H9 (cell line): ENCODE data around the gene ZNF652. TPM values are rescaled to one million over a fixed set of nuclear protein-coding genes. Genes with fewer than 3 reads are reported as not detected.

ENCODE experiments used
- DNase-seq: peaks from one replicate; pipeline ENCODE4 v3.0.0-alpha.2; 2017
- H2AFZ ChIP-seq: one replicate; pipeline ENCODE4 v1.6.1; 2013; ENCODE audit warnings: mild to moderate bottlenecking, low read length, control low read depth, moderate library complexity
- H2AK5ac ChIP-seq: 2 replicates; pipeline ENCODE4 v1.6.1; 2013; ENCODE audit warnings: low read length, control low read depth, mixed read lengths; ENCODE audit not compliant: insufficient read length
- H2BK120ac ChIP-seq: one replicate; pipeline ENCODE4 v1.6.1; 2013; ENCODE audit warnings: low read depth, mild to moderate bottlenecking, low read length, control low read depth, inconsistent platforms; ENCODE audit not compliant: poor library complexity, severe bottlenecking
- H2BK12ac ChIP-seq: 2 replicates; pipeline ENCODE4 v1.6.1; 2013; ENCODE audit warnings: low read length, control low read depth, mixed read lengths, low read depth; ENCODE audit not compliant: insufficient read length
- H2BK15ac ChIP-seq: 2 replicates; pipeline ENCODE4 v1.6.1; 2013; ENCODE audit warnings: low read depth, low read length, control low read depth
- H2BK20ac ChIP-seq: one replicate; pipeline ENCODE4 v1.6.1; 2013; ENCODE audit warnings: low read depth, mild to moderate bottlenecking, low read length, control low read depth, inconsistent platforms; ENCODE audit not compliant: poor library complexity, severe bottlenecking
- H2BK5ac ChIP-seq: 2 replicates; pipeline ENCODE4 v1.6.1; 2013; ENCODE audit warnings: low read length, control low read depth, mixed read lengths; ENCODE audit not compliant: insufficient read length
- H3K14ac ChIP-seq: 2 replicates; pipeline ENCODE4 v1.6.1; 2013; ENCODE audit warnings: low read length, control low read depth; ENCODE audit not compliant: insufficient read depth
- H3K18ac ChIP-seq: 2 replicates; pipeline ENCODE4 v1.6.1; 2013; ENCODE audit warnings: low read depth, mild to moderate bottlenecking, mixed read lengths, low read length, control low read depth; ENCODE audit not compliant: insufficient read length
- H3K23ac ChIP-seq: 2 replicates; pipeline ENCODE4 v1.6.1; 2013; ENCODE audit warnings: low read length, control low read depth, mixed read lengths, low read depth; ENCODE audit not compliant: insufficient read length
- H3K23me2 ChIP-seq: 2 replicates; pipeline ENCODE4 v1.6.1; 2013; ENCODE audit warnings: low read depth, mild to moderate bottlenecking, mixed read lengths, low read length, control low read depth; ENCODE audit not compliant: insufficient read length, poor library complexity, severe bottlenecking
- H3K27ac ChIP-seq: 2 replicates; pipeline ENCODE4 v1.5.1; 2013; ENCODE audit warnings: low read length, control low read depth, mixed read lengths, low read depth; ENCODE audit not compliant: insufficient read length
- H3K27me3 ChIP-seq: 2 replicates; pipeline ENCODE4 v1.6.1; 2013; ENCODE audit warnings: low read length, control low read depth, inconsistent platforms; ENCODE audit not compliant: insufficient read depth
- H3K4ac ChIP-seq: 2 replicates; pipeline ENCODE4 v1.6.1; 2013; ENCODE audit warnings: low read depth, mild to moderate bottlenecking, control low read depth, inconsistent platforms, low read length, moderate library complexity
- H3K4me1 ChIP-seq: 2 replicates; pipeline ENCODE4 v1.6.1; 2013; ENCODE audit warnings: low read length, control low read depth, inconsistent platforms; ENCODE audit not compliant: insufficient read depth
- H3K4me2 ChIP-seq: 2 replicates; pipeline ENCODE4 v1.6.1; 2013; ENCODE audit warnings: low read length, control low read depth, mixed read lengths; ENCODE audit not compliant: insufficient read length, insufficient read depth
- H3K56ac ChIP-seq: 2 replicates; pipeline ENCODE4 v1.6.1; 2013; ENCODE audit warnings: low read depth, mild to moderate bottlenecking, mixed read lengths, low read length, control low read depth; ENCODE audit not compliant: insufficient read length
- H3K79me1 ChIP-seq: 2 replicates; pipeline ENCODE4 v1.6.1; 2013; ENCODE audit warnings: low read depth, mild to moderate bottlenecking, moderate library complexity, low read length, control low read depth, inconsistent platforms; ENCODE audit not compliant: insufficient read depth, poor library complexity, severe bottlenecking
- H3K79me2 ChIP-seq: 2 replicates; pipeline ENCODE4 v1.6.1; 2013; ENCODE audit warnings: low read length, control low read depth, inconsistent platforms; ENCODE audit not compliant: insufficient read depth
- H3K9ac ChIP-seq: 2 replicates; pipeline ENCODE4 v1.6.1; 2013; ENCODE audit warnings: low read length, control low read depth, mixed read lengths; ENCODE audit not compliant: insufficient read length; ENCODE audit errors: extremely low read depth
- H3K9me3 ChIP-seq: one replicate; pipeline ENCODE4 v1.6.1; 2013; ENCODE audit warnings: low read depth, low read length, inconsistent platforms; ENCODE audit not compliant: control insufficient read depth
- H3T11ph ChIP-seq: one replicate; pipeline ENCODE4 v1.6.1; 2013; ENCODE audit warnings: mild to moderate bottlenecking, low read length, control low read depth, inconsistent platforms
- H4K20me1 ChIP-seq: one replicate; pipeline ENCODE4 v1.6.1; 2013; ENCODE audit not compliant: control insufficient read depth, insufficient read length, insufficient read depth
- H4K5ac ChIP-seq: 2 replicates; pipeline ENCODE4 v1.6.1; 2013; ENCODE audit warnings: low read depth, mild to moderate bottlenecking, mixed read lengths, low read length, control low read depth; ENCODE audit not compliant: insufficient read length
- H4K8ac ChIP-seq: replicated peaks from 2 replicates; pipeline ENCODE4 v1.6.1; 2013; ENCODE audit warnings: low read length, control low read depth, mixed read lengths, low read depth; ENCODE audit not compliant: insufficient read length
- H4K91ac ChIP-seq: 2 replicates; pipeline ENCODE4 v1.6.1; 2013; ENCODE audit warnings: low read depth, mild to moderate bottlenecking, moderate library complexity, mixed read lengths, low read length, control low read depth; ENCODE audit not compliant: insufficient read length
- H3K27ac Mint-ChIP-seq, 3 experiments: 2 replicates in 2 of 3; 3 replicates in 1 of 3; pipeline ENCODE4 v1.8.0; 2020 to 2021; ENCODE audit warnings: mixed read lengths in 3 of 3, mild to moderate bottlenecking in 1 of 3, moderate library complexity in 1 of 3
- H3K27me3 Mint-ChIP-seq: 2 replicates; pipeline ENCODE4 v1.8.0; 2021; ENCODE audit warnings: low read depth, mild to moderate bottlenecking, moderate library complexity, mixed read lengths
- H3K36me3 Mint-ChIP-seq, 3 experiments: 2 replicates in 2 of 3; 3 replicates in 1 of 3; pipeline ENCODE4 v1.8.0; 2020 to 2021; ENCODE audit warnings: low read depth in 3 of 3, mixed read lengths in 3 of 3; ENCODE audit not compliant: insufficient read depth in 1 of 3
- H3K4me1 Mint-ChIP-seq, 2 experiments: 2 replicates each; pipeline ENCODE4 v1.8.0; 2020; ENCODE audit warnings: mixed read lengths in 2 of 2
- H3K4me3 Mint-ChIP-seq, 2 experiments: 2 replicates in 1 of 2; 3 replicates in 1 of 2; pipeline ENCODE4 v1.8.0; 2020 to 2021; ENCODE audit warnings: mild to moderate bottlenecking in 2 of 2, mixed read lengths in 2 of 2, moderate library complexity in 1 of 2
- H3K9me3 Mint-ChIP-seq, 2 experiments: 2 replicates in 1 of 2; 3 replicates in 1 of 2; pipeline ENCODE4 v1.8.0; 2020; ENCODE audit warnings: mild to moderate bottlenecking in 2 of 2, mixed read lengths in 2 of 2, moderate library complexity in 1 of 2
- WGBS: extraction: QIAGEN DNeasy Blood & Tissue Kit; methylation state at CpG from one replicate; pipeline ENCODE4 v1.1.7; 2013; ENCODE audit warnings: missing lambda C conversion rate, low lambda C conversion rate, mixed read lengths; ENCODE audit not compliant: insufficient read length; ENCODE audit errors: extremely low coverage; 5-methylcytosine and 5-hydroxymethylcytosine counted together
- total RNA-seq: library from RNA; stranded (reverse); gene quantifications from 2 replicates; pipeline ENCODE4 v1.2.1, GENCODE V29; 2021
- TF ChIP-seq, protein P1 (sequence below): fragments of 200-600 bp; sonication (generic); conservative IDR thresholded peaks from 3 replicates; pipeline ENCODE4 v1.8.0; 2021; ENCODE audit warnings: antibody characterized with exemption, mild to moderate bottlenecking

ZNF652 gene
- total RNA-seq, 1 experiment from 2014 or later = 33.6 TPM

DNA sequence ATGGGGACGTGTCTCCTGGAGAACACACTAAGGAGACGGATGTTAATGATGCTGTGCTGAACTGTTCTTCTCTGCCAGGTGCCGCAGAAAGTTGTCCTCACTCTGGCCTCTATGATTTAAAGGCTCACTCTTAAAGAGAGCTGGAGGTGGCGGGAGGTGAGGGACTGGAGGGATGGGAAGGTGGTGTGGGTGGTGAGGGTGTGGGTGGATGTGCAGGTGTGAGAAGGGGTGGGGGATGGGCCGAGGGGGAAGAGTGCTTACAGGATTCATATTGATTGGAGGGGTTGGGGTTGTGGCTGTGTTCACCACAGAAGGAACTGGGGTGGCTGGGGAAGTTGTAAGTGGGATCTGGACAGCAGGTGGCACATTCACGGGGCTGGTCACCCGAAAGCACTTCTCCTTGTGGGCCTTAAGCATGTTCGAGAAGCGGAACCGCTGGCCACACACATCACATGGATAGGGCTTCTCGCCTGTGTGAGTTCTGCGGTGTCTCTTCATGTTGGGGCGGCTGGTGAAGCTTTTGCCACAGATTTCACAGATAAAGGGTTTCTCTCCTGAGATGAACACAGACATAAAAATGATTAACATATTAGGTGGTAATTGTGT, 63.6 kb downstream of the ZNF652 start:
- no peak overlapping the region for H2BK15ac ChIP-seq
- WGBS = no CpG with 5 or more reads among the region's 13 CpGs
- no peak overlapping the region for H2BK120ac ChIP-seq
- H4K8ac ChIP-seq = no peak overlapping the region
- no peaks in the 10 kb centered on the region for H3K9me3 ChIP-seq
- H2AFZ ChIP-seq = no peak overlapping the region
- H2BK5ac ChIP-seq = no peak overlapping the region
- Mint-ChIP-seq H3K9me3 (no peaks in the 10 kb centered on the region), H3K27me3 (no peaks in the 10 kb centered on the region), H3K4me1 (no peaks in the 10 kb centered on the region), H3K4me3 (no peak overlapping the region), H3K27ac (peak overlapping the region in 2 of 3 experiments; percentile 47 to 70; a peak in 1 of 7 replicates), H3K36me3 (peaks cover 9 to 23% (median 18%) of the 10 kb centered on the region in 3 experiments; a peak in 6 of 7 replicates)
- H3K79me1 ChIP-seq = no peaks in the 10 kb centered on the region
- TF ChIP-seq, protein P1, sequence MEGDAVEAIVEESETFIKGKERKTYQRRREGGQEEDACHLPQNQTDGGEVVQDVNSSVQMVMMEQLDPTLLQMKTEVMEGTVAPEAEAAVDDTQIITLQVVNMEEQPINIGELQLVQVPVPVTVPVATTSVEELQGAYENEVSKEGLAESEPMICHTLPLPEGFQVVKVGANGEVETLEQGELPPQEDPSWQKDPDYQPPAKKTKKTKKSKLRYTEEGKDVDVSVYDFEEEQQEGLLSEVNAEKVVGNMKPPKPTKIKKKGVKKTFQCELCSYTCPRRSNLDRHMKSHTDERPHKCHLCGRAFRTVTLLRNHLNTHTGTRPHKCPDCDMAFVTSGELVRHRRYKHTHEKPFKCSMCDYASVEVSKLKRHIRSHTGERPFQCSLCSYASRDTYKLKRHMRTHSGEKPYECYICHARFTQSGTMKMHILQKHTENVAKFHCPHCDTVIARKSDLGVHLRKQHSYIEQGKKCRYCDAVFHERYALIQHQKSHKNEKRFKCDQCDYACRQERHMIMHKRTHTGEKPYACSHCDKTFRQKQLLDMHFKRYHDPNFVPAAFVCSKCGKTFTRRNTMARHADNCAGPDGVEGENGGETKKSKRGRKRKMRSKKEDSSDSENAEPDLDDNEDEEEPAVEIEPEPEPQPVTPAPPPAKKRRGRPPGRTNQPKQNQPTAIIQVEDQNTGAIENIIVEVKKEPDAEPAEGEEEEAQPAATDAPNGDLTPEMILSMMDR = no peak
- H2BK12ac ChIP-seq = no peak overlapping the region
- H3T11ph ChIP-seq = no peak overlapping the region
- H3K14ac ChIP-seq = no peak overlapping the region
- H3K27ac ChIP-seq = no peak overlapping the region
- H4K5ac ChIP-seq = no peak overlapping the region
- no peak overlapping the region for H2BK20ac ChIP-seq
- no peaks in the 10 kb centered on the region for H3K27me3 ChIP-seq
- H3K4me2 ChIP-seq = no peak overlapping the region
- H3K56ac ChIP-seq = no peak overlapping the region
- no peak overlapping the region for H4K91ac ChIP-seq
- no peak overlapping the region for H3K4ac ChIP-seq
- no peak overlapping the region for H3K9ac ChIP-seq
- H3K23ac ChIP-seq = no peak overlapping the region
- H3K4me1 ChIP-seq = no peaks in the 10 kb centered on the region
- no peaks in the 10 kb centered on the region for H3K79me2 ChIP-seq
- no peak overlapping the region for H3K18ac ChIP-seq
- no peak overlapping the region for H2AK5ac ChIP-seq
- H4K20me1 ChIP-seq = no peaks in the 10 kb centered on the region
- no peaks in the 10 kb centered on the region for H3K23me2 ChIP-seq
- DNase-seq = no peak
